ENCODE results near the gene ABCC12. TPM values are rescaled to one million over a fixed set of nuclear protein-coding genes. Genes with fewer than 3 reads are reported as not detected.

ABCC12 gene
- polyA plus RNA-seq, 1 donor from 2014 or later: not detected

DNA sequence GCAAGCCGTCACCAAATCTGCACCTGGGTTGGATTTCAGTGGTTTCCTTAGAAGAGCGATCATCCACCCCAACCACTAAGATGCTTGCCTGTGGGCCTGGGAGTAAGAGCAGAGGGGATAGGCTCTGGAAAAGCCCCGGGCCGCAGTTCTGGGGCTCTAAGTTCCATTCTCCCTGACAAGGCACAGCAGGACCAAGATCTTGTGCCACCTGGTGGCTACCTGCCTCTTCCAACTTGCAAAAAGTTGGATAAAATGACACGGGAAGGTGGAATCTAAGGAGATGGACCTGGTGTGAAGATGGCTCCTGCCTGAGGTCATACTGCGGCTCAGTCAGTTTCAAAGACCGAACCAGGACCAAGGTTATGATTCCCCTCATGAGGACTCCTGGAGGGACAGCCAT, 42.3 kb downstream of the ABCC12 start:
- no peak overlapping the region for H2AFZ ChIP-seq (ENCODE audit: low read depth, low read length)
- H3K36me3 ChIP-seq (ENCODE audit: insufficient read depth, low read length): no peaks in the 10 kb centered on the region
- H3K9me2 ChIP-seq (ENCODE audit: insufficient read depth, low read length): no peaks in the 10 kb centered on the region
- no peaks in the 10 kb centered on the region for H3K79me2 ChIP-seq (replicated peaks; ENCODE audit: insufficient read depth, low read length)
- H3K27ac ChIP-seq (ENCODE audit: low read length): no peak overlapping the region
- no peaks in the 10 kb centered on the region for H3F3A ChIP-seq (ENCODE audit: insufficient read depth, low read length, poor library complexity, severe bottlenecking)
- TF ChIP-seq EP300 (conservative IDR thresholded peaks at IDR 0.05; ENCODE audit: poor library complexity, severe bottlenecking): no peak
- no peak for TF ChIP-seq RAD21 (conservative IDR thresholded peaks at IDR 0.05)
- TF ChIP-seq, protein P1, sequence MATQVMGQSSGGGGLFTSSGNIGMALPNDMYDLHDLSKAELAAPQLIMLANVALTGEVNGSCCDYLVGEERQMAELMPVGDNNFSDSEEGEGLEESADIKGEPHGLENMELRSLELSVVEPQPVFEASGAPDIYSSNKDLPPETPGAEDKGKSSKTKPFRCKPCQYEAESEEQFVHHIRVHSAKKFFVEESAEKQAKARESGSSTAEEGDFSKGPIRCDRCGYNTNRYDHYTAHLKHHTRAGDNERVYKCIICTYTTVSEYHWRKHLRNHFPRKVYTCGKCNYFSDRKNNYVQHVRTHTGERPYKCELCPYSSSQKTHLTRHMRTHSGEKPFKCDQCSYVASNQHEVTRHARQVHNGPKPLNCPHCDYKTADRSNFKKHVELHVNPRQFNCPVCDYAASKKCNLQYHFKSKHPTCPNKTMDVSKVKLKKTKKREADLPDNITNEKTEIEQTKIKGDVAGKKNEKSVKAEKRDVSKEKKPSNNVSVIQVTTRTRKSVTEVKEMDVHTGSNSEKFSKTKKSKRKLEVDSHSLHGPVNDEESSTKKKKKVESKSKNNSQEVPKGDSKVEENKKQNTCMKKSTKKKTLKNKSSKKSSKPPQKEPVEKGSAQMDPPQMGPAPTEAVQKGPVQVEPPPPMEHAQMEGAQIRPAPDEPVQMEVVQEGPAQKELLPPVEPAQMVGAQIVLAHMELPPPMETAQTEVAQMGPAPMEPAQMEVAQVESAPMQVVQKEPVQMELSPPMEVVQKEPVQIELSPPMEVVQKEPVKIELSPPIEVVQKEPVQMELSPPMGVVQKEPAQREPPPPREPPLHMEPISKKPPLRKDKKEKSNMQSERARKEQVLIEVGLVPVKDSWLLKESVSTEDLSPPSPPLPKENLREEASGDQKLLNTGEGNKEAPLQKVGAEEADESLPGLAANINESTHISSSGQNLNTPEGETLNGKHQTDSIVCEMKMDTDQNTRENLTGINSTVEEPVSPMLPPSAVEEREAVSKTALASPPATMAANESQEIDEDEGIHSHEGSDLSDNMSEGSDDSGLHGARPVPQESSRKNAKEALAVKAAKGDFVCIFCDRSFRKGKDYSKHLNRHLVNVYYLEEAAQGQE (IDR thresholded peaks at IDR 0.05; ENCODE audit: borderline replicate concordance): no peak
- no peak for TF ChIP-seq TAF1 (IDR thresholded peaks at IDR 0.05; ENCODE audit: low read depth)
- no peak for TF ChIP-seq SMC3 (conservative IDR thresholded peaks at IDR 0.05; ENCODE audit: poor library complexity)
- no peak for TF ChIP-seq POLR2AphosphoS5 (IDR thresholded peaks at IDR 0.05)
- TF ChIP-seq, protein P2, sequence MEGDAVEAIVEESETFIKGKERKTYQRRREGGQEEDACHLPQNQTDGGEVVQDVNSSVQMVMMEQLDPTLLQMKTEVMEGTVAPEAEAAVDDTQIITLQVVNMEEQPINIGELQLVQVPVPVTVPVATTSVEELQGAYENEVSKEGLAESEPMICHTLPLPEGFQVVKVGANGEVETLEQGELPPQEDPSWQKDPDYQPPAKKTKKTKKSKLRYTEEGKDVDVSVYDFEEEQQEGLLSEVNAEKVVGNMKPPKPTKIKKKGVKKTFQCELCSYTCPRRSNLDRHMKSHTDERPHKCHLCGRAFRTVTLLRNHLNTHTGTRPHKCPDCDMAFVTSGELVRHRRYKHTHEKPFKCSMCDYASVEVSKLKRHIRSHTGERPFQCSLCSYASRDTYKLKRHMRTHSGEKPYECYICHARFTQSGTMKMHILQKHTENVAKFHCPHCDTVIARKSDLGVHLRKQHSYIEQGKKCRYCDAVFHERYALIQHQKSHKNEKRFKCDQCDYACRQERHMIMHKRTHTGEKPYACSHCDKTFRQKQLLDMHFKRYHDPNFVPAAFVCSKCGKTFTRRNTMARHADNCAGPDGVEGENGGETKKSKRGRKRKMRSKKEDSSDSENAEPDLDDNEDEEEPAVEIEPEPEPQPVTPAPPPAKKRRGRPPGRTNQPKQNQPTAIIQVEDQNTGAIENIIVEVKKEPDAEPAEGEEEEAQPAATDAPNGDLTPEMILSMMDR (IDR thresholded peaks at IDR 0.05; ENCODE audit: poor library complexity, severe bottlenecking): no peak
- no peak for TF ChIP-seq EZH2 (IDR thresholded peaks at IDR 0.05; ENCODE audit: borderline replicate concordance, insufficient read depth, low read length, poor library complexity, severe bottlenecking)
- no peak for TF ChIP-seq MXI1 (conservative IDR thresholded peaks at IDR 0.05; ENCODE audit: poor library complexity, severe bottlenecking)
- no peak overlapping the region for H3K9ac ChIP-seq (ENCODE audit: low read length)
- no peaks in the 10 kb centered on the region for H3K27me3 ChIP-seq (ENCODE audit: insufficient read depth, low read depth, low read length)
- no peak overlapping the region for H3K4me2 ChIP-seq (ENCODE audit: low read length)
- no peaks in the 10 kb centered on the region for H3K9me3 ChIP-seq (ENCODE audit: low read length)
- H3K4me3 ChIP-seq (ENCODE audit: low read length): no peak overlapping the region
- H4K20me1 ChIP-seq (ENCODE audit: insufficient read depth): no peaks in the 10 kb centered on the region

DNA sequence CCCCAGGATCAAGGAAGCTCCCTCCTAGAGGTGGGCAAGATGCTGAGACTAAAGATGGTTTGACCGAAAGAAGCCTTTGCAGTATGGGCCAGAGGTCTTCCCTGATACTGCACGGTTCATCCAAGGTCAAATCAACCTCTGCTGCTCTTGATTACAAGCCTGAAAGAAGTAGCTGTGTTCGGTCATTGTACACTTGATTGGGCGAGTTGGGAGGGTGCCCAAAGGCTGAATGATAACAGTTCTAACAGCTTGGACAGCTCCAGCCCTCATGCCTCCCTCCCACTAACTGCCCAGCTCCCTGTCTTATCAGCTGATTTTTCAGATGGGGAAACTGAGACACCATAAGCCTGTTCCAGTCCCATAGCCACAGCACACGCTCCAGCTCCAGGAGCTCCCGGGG, 42.8 kb downstream of the ABCC12 start:
- H4K20me1 ChIP-seq (ENCODE audit: insufficient read depth): no peaks in the 10 kb centered on the region
- H3K4me3 ChIP-seq (ENCODE audit: low read length): no peak overlapping the region
- H3K36me3 ChIP-seq (ENCODE audit: insufficient read depth, low read length): no peaks in the 10 kb centered on the region
- no peaks in the 10 kb centered on the region for H3K27me3 ChIP-seq (ENCODE audit: insufficient read depth, low read depth, low read length)
- no peaks in the 10 kb centered on the region for H3F3A ChIP-seq (ENCODE audit: insufficient read depth, low read length, poor library complexity, severe bottlenecking)
- no peak overlapping the region for H2AFZ ChIP-seq (ENCODE audit: low read depth, low read length)
- H3K9me2 ChIP-seq (ENCODE audit: insufficient read depth, low read length): no peaks in the 10 kb centered on the region
- no peak overlapping the region for H3K9ac ChIP-seq (ENCODE audit: low read length)
- no peak overlapping the region for H3K4me2 ChIP-seq (ENCODE audit: low read length)
- TF ChIP-seq EZH2 (IDR thresholded peaks at IDR 0.05; ENCODE audit: borderline replicate concordance, insufficient read depth, low read length, poor library complexity, severe bottlenecking) (no peak), EP300 (conservative IDR thresholded peaks at IDR 0.05; ENCODE audit: poor library complexity, severe bottlenecking) (no peak), SMC3 (conservative IDR thresholded peaks at IDR 0.05; ENCODE audit: poor library complexity) (no peak), TAF1 (IDR thresholded peaks at IDR 0.05; ENCODE audit: low read depth) (no peak), MXI1 (conservative IDR thresholded peaks at IDR 0.05; ENCODE audit: poor library complexity, severe bottlenecking) (no peak)
- TF ChIP-seq, protein P1 (IDR thresholded peaks at IDR 0.05; ENCODE audit: borderline replicate concordance): no peak
- TF ChIP-seq, protein P2 (IDR thresholded peaks at IDR 0.05; ENCODE audit: poor library complexity, severe bottlenecking): no peak
- no peaks in the 10 kb centered on the region for H3K79me2 ChIP-seq (replicated peaks; ENCODE audit: insufficient read depth, low read length)
- H3K27ac ChIP-seq (ENCODE audit: low read length): no peak overlapping the region
- no peaks in the 10 kb centered on the region for H3K9me3 ChIP-seq (ENCODE audit: low read length)

Data from neural cell (in vitro differentiated cells).